Heart right ventricle (tissue), 16 donors: ENCODE data around the gene TBC1D10B. TPM values are rescaled to one million over a fixed set of nuclear protein-coding genes. Genes with fewer than 3 reads are reported as not detected.

Experiments used
- ATAC-seq, 8 donors: fragments of 200-7000 bp; cut with Tn5 transposase; one replicate each; pipeline ENCODE4 v1.9.1; 2020; ENCODE audit warnings: mild to moderate bottlenecking in 8 of 8, moderate library complexity in 8 of 8, moderate number of reproducible peaks in 1 of 8
- DNase-seq, 2 donors: peaks; one replicate each; pipeline ENCODE4 v3.0.0-alpha.2; 2020
- H3K27ac ChIP-seq, 10 donors: fragments of 200-600 bp; sonication (generic) in 2 of 10; one replicate each; pipeline versions ENCODE4 v1.5.0 to v1.8.0; 2020 to 2022; ENCODE audit warnings: mild to moderate bottlenecking in 3 of 10
- H3K27me3 ChIP-seq, 7 donors: fragments of 200-600 bp; one replicate each; pipeline ENCODE4 v1.8.0; 2021 to 2022; ENCODE audit warnings: mild to moderate bottlenecking in 2 of 7
- H3K36me3 ChIP-seq, 9 donors: fragments of 200-600 bp; sonication (generic) in 1 of 9; one replicate each; pipeline versions ENCODE4 v1.5.0 to v1.8.0; 2020 to 2022; ENCODE audit warnings: mild to moderate bottlenecking in 2 of 9
- H3K4me1 ChIP-seq, 9 donors: fragments of 200-600 bp; sonication (generic) in 1 of 9; one replicate each; pipeline versions ENCODE4 v1.5.0 to v1.8.0; 2020 to 2022; ENCODE audit warnings: mild to moderate bottlenecking in 4 of 9
- H3K4me3 ChIP-seq, 10 donors: fragments of 200-600 bp; sonication (generic) in 2 of 10; one replicate each; pipeline versions ENCODE4 v1.5.0 to v1.8.0; 2020 to 2022; ENCODE audit warnings: mild to moderate bottlenecking in 7 of 10, moderate library complexity in 2 of 10
- H3K9me3 ChIP-seq, 11 donors: fragments of 200-600 bp in 10 of 11; sonication (generic) in 2 of 11; one replicate each; pipeline versions ENCODE4 v1.5.0 to v1.8.0; 2013 to 2022; ENCODE audit warnings: mild to moderate bottlenecking in 2 of 11, control low read depth in 1 of 11, moderate library complexity in 1 of 11
- WGBS, 2 donors: extraction: QIAGEN DNeasy Blood & Tissue Kit; methylation state at CpG; one replicate each; pipeline ENCODE4 v1.1.7; 2013; ENCODE audit warnings: inconsistent platforms in 1 of 2; 5-methylcytosine and 5-hydroxymethylcytosine counted together
- intact Hi-C, 10 donors: fragments of 100-400 bp; cut with DNase I; formaldehyde crosslinking; loops; one replicate each; pipeline versions ENCODE4 v1.11.1 to v1.14.2; 2022
- polyA plus RNA-seq, 2 donors: library from polyadenylated mRNA; stranded (reverse); fragments of 200-250 nt; gene quantifications; one replicate each; pipeline ENCODE4 v1.2.3, GENCODE V29; 2013
- total RNA-seq, 10 donors: library from RNA; stranded (reverse); fragmentation: NEBNext Ultra II Directional in 3 of 10; extraction: Animal tissue kit (Norgen Biotek cat#: 25700) in 3 of 10; gene quantifications; one replicate each; pipeline versions ENCODE4 v1.2.1 to v1.2.4, GENCODE V29; 2021 to 2023
- TF ChIP-seq, protein P1 (sequence below), 9 donors: fragments of 200-600 bp; sonication (generic) in 2 of 9; IDR thresholded peaks; one replicate each; pipeline versions ENCODE4 v1.5.0 to v1.8.0; 2021 to 2022; ENCODE audit warnings: antibody characterized with exemption in 9 of 9, mild to moderate bottlenecking in 5 of 9, moderate library complexity in 1 of 9
- donor health status: Arrhythmogenic right ventricular cardiomyopathy.
- donor health status: ischemic (EF 13 %, LVEDD 7.1; RV severe dilation, severe dysfunction).
- donor health status: healthy with polysubstance abuse.
- donor health status: DM: no; HTN: yes; CAD: no.
- donor health status: DM: no; HTN: no; CAD: no.
- donor health status: ischemic (EF 25% LVEDD 6.9; RV normal size, moderate dysfunction).
- donor health status: ischemic (EF 25% LVEDD 5.7; RV mildly dilated, moderate dysfunction).
- donor health status: healthy.
- donor health status: DM: yes; HTN: yes; CAD: no.
- donor health status: Ischemic cardiomyopathy.
- donor health status: ischemic (EF 35%, LVEDD 5.7; RV mildly dilated, moderate dysfunction).
- donor health status: nonischemic (EF 11% LVEDD 7.7; RV severe dilation, severe dysfunction).
- donor health status: DM: yes; HTN: yes; CAD: no.
- donor health status: PGD.
- donor health status: ischemic (EF 29% LVEDD 5.4; RV normal size, mild dysfunction).
- donor health status: nonischemic (EF 23%, LVEDD 6.1; RV moderate dilation, normal function).

Gene TBC1D10B
- total and polyA plus RNA-seq, 12 donors, result 18.0 to 30.0 (median 22.5) TPM

DNA sequence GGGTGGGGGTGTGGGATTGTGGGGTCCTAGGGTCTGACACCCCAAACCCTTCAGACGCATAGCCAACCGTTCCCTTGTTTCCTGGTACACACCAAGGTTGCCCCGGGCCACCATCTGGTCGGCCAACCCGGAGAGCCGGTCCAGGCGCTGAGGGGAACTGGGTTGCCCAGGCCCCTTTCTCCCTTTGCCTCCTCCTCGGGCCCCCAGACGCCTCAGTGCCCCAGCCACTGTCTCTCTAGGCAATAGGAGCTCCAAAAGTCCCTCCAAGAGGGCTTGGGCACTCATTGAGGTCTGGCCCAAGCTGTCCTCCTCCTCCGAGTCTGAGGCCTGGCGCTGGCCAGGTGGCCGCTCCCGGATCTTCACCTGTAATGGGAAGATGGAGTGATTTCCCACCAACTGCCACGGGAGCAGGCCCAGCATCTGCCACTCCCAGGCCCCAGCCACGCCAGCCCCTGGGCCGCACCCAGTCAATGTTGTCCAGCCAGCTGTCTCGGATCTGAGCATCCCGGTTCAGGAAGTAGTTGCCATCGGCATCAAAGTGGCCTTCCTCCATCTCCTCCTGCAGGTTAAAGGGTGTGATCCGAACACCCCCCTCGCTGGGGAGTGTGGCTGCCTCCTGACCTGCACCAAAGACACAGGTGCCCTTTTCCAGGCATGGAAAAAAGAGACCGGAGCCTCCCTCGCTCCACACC lies 16.7 kb downstream of the TBC1D10B start:
- DNase-seq, result no peak
- peak overlapping the region in 5 of 10 donors; percentile 74 to 99 (median 83) for H3K4me3 ChIP-seq
- peaks cover 26 to 51% (median 40%) of the 10 kb centered on the region in 9 donors for H3K4me1 ChIP-seq
- H3K9me3 ChIP-seq, result no peaks in the 10 kb centered on the region
- no peak for ATAC-seq
- no peaks in the 10 kb centered on the region for H3K27me3 ChIP-seq
- H3K27ac ChIP-seq, result peak overlapping the region in 6 of 10 donors; percentile 19 to 99 (median 96)
- intact Hi-C loops, result loop anchor here in 2 of 10 donors (10.0 kb wide), 2 partner anchors 51 to 61 kb away; partner anchors contain the start of gene ZNF771 (in 1 of the 2)
- peaks cover 0 to 66% (median 36%) of the 10 kb centered on the region in 9 donors for H3K36me3 ChIP-seq
- TF ChIP-seq, protein P1, sequence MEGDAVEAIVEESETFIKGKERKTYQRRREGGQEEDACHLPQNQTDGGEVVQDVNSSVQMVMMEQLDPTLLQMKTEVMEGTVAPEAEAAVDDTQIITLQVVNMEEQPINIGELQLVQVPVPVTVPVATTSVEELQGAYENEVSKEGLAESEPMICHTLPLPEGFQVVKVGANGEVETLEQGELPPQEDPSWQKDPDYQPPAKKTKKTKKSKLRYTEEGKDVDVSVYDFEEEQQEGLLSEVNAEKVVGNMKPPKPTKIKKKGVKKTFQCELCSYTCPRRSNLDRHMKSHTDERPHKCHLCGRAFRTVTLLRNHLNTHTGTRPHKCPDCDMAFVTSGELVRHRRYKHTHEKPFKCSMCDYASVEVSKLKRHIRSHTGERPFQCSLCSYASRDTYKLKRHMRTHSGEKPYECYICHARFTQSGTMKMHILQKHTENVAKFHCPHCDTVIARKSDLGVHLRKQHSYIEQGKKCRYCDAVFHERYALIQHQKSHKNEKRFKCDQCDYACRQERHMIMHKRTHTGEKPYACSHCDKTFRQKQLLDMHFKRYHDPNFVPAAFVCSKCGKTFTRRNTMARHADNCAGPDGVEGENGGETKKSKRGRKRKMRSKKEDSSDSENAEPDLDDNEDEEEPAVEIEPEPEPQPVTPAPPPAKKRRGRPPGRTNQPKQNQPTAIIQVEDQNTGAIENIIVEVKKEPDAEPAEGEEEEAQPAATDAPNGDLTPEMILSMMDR (IDR thresholded peaks at IDR 0.05), result no peak
- WGBS, 2 donors, result 89 to 91% methylated on average over 23 of the region's 23 CpGs

DNA sequence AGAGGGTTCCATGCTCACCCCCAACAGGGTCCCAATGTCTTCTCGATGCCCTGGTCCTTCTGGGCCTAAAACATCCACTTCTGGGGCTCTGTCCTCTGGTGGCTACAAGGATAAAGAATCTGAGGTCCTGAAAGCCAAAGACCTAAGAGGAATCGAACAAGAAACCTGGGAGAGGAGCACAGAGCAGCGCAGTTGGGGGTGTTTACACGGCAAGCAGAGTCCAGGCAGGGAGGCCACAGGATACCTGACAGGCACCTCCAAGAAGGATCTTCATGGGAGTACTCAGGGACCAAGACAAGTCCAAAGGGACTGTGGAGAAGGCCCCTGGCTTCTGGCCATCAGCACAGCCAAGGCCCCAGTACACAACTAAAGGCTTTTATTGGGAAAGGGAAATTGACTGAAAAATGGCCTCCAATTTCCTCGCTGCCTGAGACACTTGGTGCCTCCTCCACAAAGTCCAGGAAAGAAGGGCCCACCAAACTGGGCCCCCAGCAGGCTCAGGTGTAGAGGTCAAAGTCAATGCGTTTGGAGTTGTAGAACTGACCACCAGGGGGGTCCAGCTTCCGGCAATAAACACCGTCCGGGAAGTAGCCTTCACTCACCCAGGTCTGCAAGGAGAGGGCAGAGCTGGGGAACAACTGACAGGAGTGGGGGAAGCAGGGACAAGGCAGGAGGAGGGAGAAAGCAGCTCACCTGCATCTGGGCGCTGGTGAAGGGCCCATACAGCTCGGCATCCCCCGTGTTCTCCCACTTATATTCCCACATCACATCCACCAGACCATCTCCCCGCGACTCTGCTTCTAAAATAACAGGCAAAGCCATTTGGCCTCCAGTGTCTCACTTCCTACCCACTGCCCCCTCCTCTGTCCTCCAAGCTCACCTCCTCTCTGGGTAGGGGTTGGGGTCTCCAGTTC lies 17.5 kb downstream of the TBC1D10B start:
- H3K27me3 ChIP-seq, result no peaks in the 10 kb centered on the region
- peaks cover 0 to 58% (median 28%) of the 10 kb centered on the region in 9 donors for H3K36me3 ChIP-seq

DNA sequence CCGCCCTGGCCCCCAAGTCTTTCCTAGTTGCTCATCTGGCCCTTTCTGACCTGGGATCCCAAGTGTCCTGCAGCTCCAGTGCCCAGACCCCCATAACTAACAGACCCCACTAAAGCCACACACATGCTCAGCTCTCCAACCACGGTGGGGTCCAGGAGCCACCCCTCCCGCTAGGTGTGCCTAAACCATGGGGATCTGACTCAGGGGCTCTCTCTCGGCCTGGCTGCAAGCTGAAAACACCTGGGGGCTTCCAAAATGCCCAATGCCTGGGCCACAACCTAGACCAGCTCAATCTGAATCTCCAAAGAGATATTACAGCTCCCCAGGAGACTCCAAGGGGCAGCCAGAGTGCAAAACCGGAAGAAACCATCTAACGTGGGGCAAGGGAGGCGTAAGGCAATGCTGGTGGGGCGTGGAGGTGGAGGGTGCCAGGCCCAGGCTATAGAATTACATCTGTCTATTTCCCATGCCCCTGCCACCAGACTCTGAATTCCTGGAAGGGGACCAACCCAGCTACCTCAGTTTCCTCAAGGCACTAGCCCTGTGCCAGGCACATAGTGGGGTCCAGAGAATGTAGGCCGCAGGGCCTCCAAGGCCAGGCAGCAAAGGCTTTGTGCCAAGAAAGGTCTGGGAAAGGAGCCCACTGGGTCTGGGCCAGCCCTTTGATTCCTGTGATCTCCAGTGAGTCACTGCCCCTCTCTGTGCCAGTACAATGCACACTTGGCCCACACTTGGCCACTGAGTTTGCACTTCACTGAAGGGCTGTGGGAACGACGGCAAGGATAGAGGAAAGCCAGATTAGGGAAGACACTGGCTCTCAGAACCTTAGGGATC lies 18.5 kb downstream of the TBC1D10B start:
- DNase-seq, result peak; percentile 80 to 81
- H3K27ac ChIP-seq, result peak overlapping the region in 9 of 10 donors; percentile 32 to 99 (median 58)
- H3K4me3 ChIP-seq, result no peak overlapping the region
- TF ChIP-seq, protein P1 (IDR thresholded peaks at IDR 0.05), result no peak
- intact Hi-C loops, result loop anchor here in 2 of 10 donors (10.0 kb wide), 2 partner anchors 53 to 63 kb away; partner anchors contain the start of gene ZNF771 (in 1 of the 2)
- no peaks in the 10 kb centered on the region for H3K27me3 ChIP-seq
- 62 to 65% methylated on average over 11 of the region's 11 CpGs for WGBS, 2 donors
- H3K4me1 ChIP-seq, result peaks cover 26 to 50% (median 40%) of the 10 kb centered on the region in 9 donors
- no peaks in the 10 kb centered on the region for H3K9me3 ChIP-seq
- peaks cover 0 to 49% (median 24%) of the 10 kb centered on the region in 9 donors for H3K36me3 ChIP-seq
- peak in 7 of 8 donors; percentile 10 to 77 (median 46) for ATAC-seq

More for the DNA sequence above, 17.5 kb downstream of the TBC1D10B start:
- no peak for DNase-seq
- TF ChIP-seq, protein P1 (IDR thresholded peaks at IDR 0.05), result peak in 4 of 9 donors; percentile 9 to 23 (median 14)
- Histone ChIP-seq H3K9me3 (no peaks in the 10 kb centered on the region), H3K27ac (peak overlapping the region in 9 of 10 donors; percentile 32 to 99 (median 58)), H3K4me3 (no peak overlapping the region), H3K4me1 (peaks cover 26 to 51% (median 40%) of the 10 kb centered on the region in 9 donors)
- intact Hi-C loops, result loop anchor here in 2 of 10 donors (10.0 kb wide), 2 partner anchors 52 to 62 kb away; partner anchors contain the start of gene ZNF771 (in 1 of the 2)
- 81 to 82% methylated on average over 14 of the region's 14 CpGs for WGBS, 2 donors
- no peak for ATAC-seq
